Bronchial epithelial cell (primary cell): Measurements from ENCODE around the gene ST3GAL4. TPM values are rescaled to one million over a fixed set of nuclear protein-coding genes. Genes with fewer than 3 reads are reported as not detected.
"Not testable (repeated sequence)": the region's sequence is repeated elsewhere in the genome, so short reads cannot be mapped to it uniquely, and the experiment has no call there.

Experiments used
- DNase-seq: peaks from one replicate; pipeline ENCODE4 v3.0.0-alpha.2; 2010; ENCODE audit warnings: low read depth
- FAIRE-seq: peaks from 2 replicates; lab custom pipeline; 2011; peaks lifted over from hg19 to GRCh38; lab: Jason Lieb, UNC
- H3K27me3 ChIP-seq: 2 replicates; pipeline ENCODE4 v1.5.1; 2011; ENCODE audit warnings: low read length; ENCODE audit not compliant: control insufficient read depth, insufficient read depth
- H3K36me3 ChIP-seq: 2 replicates; pipeline ENCODE4 v1.5.1; 2011; ENCODE audit warnings: low read length; ENCODE audit not compliant: control insufficient read depth, insufficient read depth
- H3K4me3 ChIP-seq: 2 replicates; pipeline ENCODE4 v1.5.1; 2011; ENCODE audit warnings: mild to moderate bottlenecking, low read depth, low read length, control low read depth
- CTCF ChIP-seq: IDR thresholded peaks from 2 replicates; pipeline ENCODE4 v1.5.1; 2011; ENCODE audit warnings: mild to moderate bottlenecking, moderate library complexity, low read length, control low read depth, inconsistent platforms; ENCODE audit not compliant: insufficient read depth, severe bottlenecking
- total RNA-seq: library from RNA; depleted of rRNA; stranded (reverse); fragments of >200 nt; gene quantifications from 2 replicates; pipeline ENCODE4 v1.2.1, GENCODE V29; 2014

Gene ST3GAL4
- total RNA-seq, 1 donor from 2014 or later, result 12.4 TPM

- H3K4me3 ChIP-seq, result no peak overlapping the region
- FAIRE-seq (no peak), DNase-seq (no peak)
- no peaks in the 10 kb centered on the region for H3K27me3 ChIP-seq
- no peak for TF ChIP-seq CTCF
- H3K36me3 ChIP-seq, result peaks cover 3% of the 10 kb centered on the region
These were observed 8.9 kb upstream of the ST3GAL4 start for GRCh38 chr11:126346586-126346940.

- not testable (repeated sequence) for DNase-seq, H3K36me3 ChIP-seq, H3K4me3 ChIP-seq, FAIRE-seq, H3K27me3 ChIP-seq
These were observed 8.5 kb upstream of the ST3GAL4 start for GRCh38 chr11:126346946-126347345.

GRCh38 chr11:126347751-126348668 lies 7.5 kb upstream of the ST3GAL4 start:
- FAIRE-seq (no peak), DNase-seq (no peak)
- Histone ChIP-seq H3K4me3 (no peak overlapping the region), H3K36me3 (peaks cover 3% of the 10 kb centered on the region), H3K27me3 (no peaks in the 10 kb centered on the region)
- no peak for TF ChIP-seq CTCF

GRCh38 chr11:126348806-126349582 lies 6.5 kb upstream of the ST3GAL4 start:
- Histone ChIP-seq H3K27me3 (no peaks in the 10 kb centered on the region), H3K36me3 (peaks cover 2% of the 10 kb centered on the region), H3K4me3 (no peak overlapping the region)
- no peak for TF ChIP-seq CTCF
- DNase-seq, result peak; percentile 26
- no peak for FAIRE-seq

- DNase-seq, result no peak
- no peak for TF ChIP-seq CTCF
- Histone ChIP-seq H3K36me3 (peaks cover 2% of the 10 kb centered on the region), H3K27me3 (no peaks in the 10 kb centered on the region), H3K4me3 (no peak overlapping the region)
- no peak for FAIRE-seq
These were observed 4.7 kb upstream of the ST3GAL4 start for GRCh38 chr11:126350836-126351235.

- TF ChIP-seq CTCF, result no peak
- Histone ChIP-seq H3K4me3 (no peak overlapping the region), H3K27me3 (no peaks in the 10 kb centered on the region), H3K36me3 (peaks cover 2% of the 10 kb centered on the region)
- FAIRE-seq, result no peak
- DNase-seq, result no peak
These were observed 3.3 kb upstream of the ST3GAL4 start for GRCh38 chr11:126352163-126352562.
